ENCODE results near the gene UBE2O. TPM values are rescaled to one million over a fixed set of nuclear protein-coding genes. Genes with fewer than 3 reads are reported as not detected.

UBE2O gene
- total and polyA plus RNA-seq, 2 experiments from 2014 or later = 28.5 to 62.6 TPM

DNA sequence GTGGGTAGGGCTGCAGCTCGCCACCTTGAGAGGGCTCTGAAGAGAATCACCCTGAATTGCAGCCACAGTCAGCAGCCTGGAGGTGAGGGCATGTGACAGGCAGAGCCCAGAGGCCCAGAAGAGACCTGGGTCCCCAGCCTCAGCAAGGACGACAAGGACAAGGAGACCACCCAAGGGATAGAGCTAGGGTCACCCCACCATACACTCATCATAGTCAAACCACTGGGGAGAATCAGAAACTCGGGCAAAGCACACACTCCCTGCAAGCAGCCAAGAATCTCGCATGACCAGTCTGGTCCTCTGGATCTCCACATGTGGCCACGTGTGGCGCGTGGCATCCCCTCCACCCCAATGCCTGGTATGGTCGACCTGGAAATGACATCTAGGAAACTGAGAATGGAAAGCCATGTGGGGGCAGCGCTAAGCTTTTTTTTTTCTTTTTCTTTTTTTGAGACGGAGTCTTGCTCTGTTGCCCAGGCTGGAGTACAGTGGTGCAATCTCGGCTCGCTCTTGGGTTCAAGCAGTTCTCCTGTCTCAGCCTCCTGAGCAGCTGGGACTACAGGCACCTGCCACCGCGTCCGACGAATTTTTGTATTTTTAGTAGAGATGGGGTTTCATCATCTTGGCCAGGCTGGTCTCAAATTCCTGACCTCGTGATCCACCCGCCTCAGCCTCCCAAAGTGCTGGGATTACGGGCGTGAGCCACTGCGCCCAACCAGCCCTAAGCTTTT is 73.1 kb downstream of the UBE2O start:
- Histone ChIP-seq H3K27ac (no peak overlapping the region), H3K36me3 (no peaks in the 10 kb centered on the region), H3K4me3 (no peak overlapping the region), H3K27me3 (peaks cover 4% of the 10 kb centered on the region), H3K4me1 (ENCODE audit: low read depth) (peaks cover 5% of the 10 kb centered on the region), H3K9me3 (ENCODE audit: low read depth) (no peaks in the 10 kb centered on the region)
- no peak for DNase-seq (ENCODE audit: low read depth in 1 of 2, low spot score in 1 of 2)
- TF ChIP-seq, protein P1, sequence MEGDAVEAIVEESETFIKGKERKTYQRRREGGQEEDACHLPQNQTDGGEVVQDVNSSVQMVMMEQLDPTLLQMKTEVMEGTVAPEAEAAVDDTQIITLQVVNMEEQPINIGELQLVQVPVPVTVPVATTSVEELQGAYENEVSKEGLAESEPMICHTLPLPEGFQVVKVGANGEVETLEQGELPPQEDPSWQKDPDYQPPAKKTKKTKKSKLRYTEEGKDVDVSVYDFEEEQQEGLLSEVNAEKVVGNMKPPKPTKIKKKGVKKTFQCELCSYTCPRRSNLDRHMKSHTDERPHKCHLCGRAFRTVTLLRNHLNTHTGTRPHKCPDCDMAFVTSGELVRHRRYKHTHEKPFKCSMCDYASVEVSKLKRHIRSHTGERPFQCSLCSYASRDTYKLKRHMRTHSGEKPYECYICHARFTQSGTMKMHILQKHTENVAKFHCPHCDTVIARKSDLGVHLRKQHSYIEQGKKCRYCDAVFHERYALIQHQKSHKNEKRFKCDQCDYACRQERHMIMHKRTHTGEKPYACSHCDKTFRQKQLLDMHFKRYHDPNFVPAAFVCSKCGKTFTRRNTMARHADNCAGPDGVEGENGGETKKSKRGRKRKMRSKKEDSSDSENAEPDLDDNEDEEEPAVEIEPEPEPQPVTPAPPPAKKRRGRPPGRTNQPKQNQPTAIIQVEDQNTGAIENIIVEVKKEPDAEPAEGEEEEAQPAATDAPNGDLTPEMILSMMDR (IDR thresholded peaks at IDR 0.05; ENCODE audit: low read depth, low read length) = no peak

- Histone ChIP-seq H3K4me3 (no peak overlapping the region), H3K9me3 (ENCODE audit: low read depth) (no peaks in the 10 kb centered on the region), H3K4me1 (ENCODE audit: low read depth) (peaks cover 8% of the 10 kb centered on the region), H3K27ac (no peak overlapping the region), H3K27me3 (no peaks in the 10 kb centered on the region), H3K36me3 (no peaks in the 10 kb centered on the region)
- DNase-seq (ENCODE audit: low read depth in 1 of 2, low spot score in 1 of 2) = no peak
- TF ChIP-seq, protein P1 (IDR thresholded peaks at IDR 0.05; ENCODE audit: low read depth, low read length) = no peak
Measured at GRCh38 chr17:76379275-76379641, 73.7 kb downstream of the UBE2O start.

GRCh38 chr17:76378548-76379274 is 74.2 kb downstream of the UBE2O start:
- no peak for DNase-seq (ENCODE audit: low read depth in 1 of 2, low spot score in 1 of 2)
- TF ChIP-seq, protein P1 (IDR thresholded peaks at IDR 0.05; ENCODE audit: low read depth, low read length) = no peak

DNA sequence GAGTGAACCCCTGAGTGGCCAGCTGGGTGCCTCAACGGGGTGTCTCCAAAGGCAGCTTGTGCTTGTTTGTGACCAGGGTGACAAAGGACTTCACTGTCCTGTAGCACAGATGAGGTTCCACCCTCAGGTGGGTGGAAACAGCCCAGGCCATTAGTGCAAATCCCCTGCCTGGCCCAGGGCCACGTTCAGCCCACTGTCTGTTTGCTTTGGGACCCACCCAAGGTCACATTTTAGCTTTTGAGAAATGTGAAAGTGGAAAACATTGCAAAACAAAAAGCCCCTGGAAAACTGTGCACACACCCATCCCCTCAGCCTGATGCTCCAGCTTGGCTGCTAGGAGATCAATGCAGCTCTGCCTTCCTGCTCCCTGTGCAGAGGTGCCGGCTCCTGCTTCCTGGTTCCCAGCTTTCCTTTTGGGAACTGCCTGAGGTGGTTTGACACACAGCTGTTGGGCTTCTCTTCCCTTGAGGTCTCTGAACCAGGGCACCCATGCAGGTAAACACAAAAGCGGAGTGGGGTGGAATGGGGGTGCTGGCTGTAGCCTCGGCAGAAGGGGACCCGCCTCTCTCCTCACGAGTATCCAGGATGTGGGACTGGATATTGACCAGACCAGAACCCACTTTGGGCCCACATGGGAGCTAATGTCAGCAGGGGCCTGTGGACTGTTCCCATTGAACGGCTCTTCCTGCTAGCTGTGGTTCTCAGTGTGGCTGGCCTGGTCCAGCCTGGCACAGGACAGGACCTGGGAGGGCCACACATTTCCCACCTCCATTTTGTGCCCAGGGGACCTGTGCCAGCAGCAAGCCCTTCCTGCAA is 76.4 kb downstream of the UBE2O start:
- TF ChIP-seq, protein P1 (IDR thresholded peaks at IDR 0.05; ENCODE audit: low read depth, low read length) = no peak
- Histone ChIP-seq H3K4me3 (no peak overlapping the region), H3K4me1 (ENCODE audit: low read depth) (peaks cover 18% of the 10 kb centered on the region), H3K36me3 (no peaks in the 10 kb centered on the region), H3K9me3 (ENCODE audit: low read depth) (no peaks in the 10 kb centered on the region), H3K27ac (no peak overlapping the region), H3K27me3 (no peaks in the 10 kb centered on the region)
- peak in 1 of 2 donors; percentile 35 for DNase-seq (ENCODE audit: low read depth in 1 of 2, low spot score in 1 of 2)

More at GRCh38 chr17:76378548-76379274, 74.2 kb downstream of the UBE2O start:
- Histone ChIP-seq H3K4me3 (no peak overlapping the region), H3K27me3 (no peaks in the 10 kb centered on the region), H3K9me3 (ENCODE audit: low read depth) (no peaks in the 10 kb centered on the region), H3K27ac (no peak overlapping the region), H3K4me1 (ENCODE audit: low read depth) (peaks cover 13% of the 10 kb centered on the region), H3K36me3 (no peaks in the 10 kb centered on the region)
